ENCODE measurements around the gene TMEM248. TPM values are rescaled to one million over a fixed set of nuclear protein-coding genes. Genes with fewer than 3 reads are reported as not detected.
A peak's percentile ranks its signal among the peaks of the same experiment; 100 is the strongest.
"Not testable (repeated sequence)": the region's sequence is repeated elsewhere in the genome, so short reads cannot be mapped to it uniquely, and the experiment has no call there.

The TMEM248 gene, protein sequence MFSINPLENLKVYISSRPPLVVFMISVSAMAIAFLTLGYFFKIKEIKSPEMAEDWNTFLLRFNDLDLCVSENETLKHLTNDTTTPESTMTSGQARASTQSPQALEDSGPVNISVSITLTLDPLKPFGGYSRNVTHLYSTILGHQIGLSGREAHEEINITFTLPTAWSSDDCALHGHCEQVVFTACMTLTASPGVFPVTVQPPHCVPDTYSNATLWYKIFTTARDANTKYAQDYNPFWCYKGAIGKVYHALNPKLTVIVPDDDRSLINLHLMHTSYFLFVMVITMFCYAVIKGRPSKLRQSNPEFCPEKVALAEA
- 160 and 188 TPM in 2 replicates for total RNA-seq (2014; rRNA removed; shearing (Covaris generic))
- polyA plus RNA-seq (2015; cell fraction: cytosol; rRNA removed), result 206 and 219 TPM in 2 replicates
- 68.2 and 77.0 TPM in 2 replicates for polyA plus RNA-seq (2015; cell fraction: nucleus; rRNA removed)

GRCh38 chr7:66920769-66921395 is at the start of gene TMEM248:
Gene TMEM248 (plus strand): TSS chr7:66921225. CDS start chr7:66941866, 20,641 bp downstream.
- peak; percentile 94 for DNase-seq (ENCODE audit: low read depth, low spot score)
- in situ Hi-C loops (cut with HindIII; ENCODE audit: low pct_unique_long_range_greater_than_20kb, low sequenced_read_pairs), result no loop called here

DNA sequence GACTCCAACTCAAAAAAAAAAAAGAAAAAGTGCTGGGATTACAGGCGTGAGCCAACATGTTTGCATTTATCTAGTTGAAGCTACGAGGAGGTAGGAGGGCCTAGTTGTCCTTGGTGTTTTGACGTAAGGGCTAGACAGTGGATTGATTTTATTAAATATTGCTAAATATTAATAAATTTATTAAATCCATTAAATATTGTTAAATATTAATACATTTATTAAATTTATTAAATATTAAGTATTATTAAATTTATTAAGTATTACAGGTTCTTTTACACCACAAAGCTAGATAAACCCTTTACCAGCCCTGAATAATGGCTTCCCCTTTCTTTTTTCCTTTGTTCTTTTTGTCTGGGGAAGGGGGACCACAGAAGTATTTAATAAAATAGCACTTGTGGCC is 47.5 kb upstream of the TMEM248 start:
- no peak for DNase-seq (ENCODE audit: low read depth, low spot score)
- in situ Hi-C loops (cut with HindIII; ENCODE audit: low pct_unique_long_range_greater_than_20kb, low sequenced_read_pairs), result no loop called here

GRCh38 chr7:66877577-66878300 is 43.3 kb upstream of the TMEM248 start:
- in situ Hi-C loops (cut with HindIII; ENCODE audit: low pct_unique_long_range_greater_than_20kb, low sequenced_read_pairs), result no loop called here
- DNase-seq (ENCODE audit: low read depth, low spot score), result no peak

DNA sequence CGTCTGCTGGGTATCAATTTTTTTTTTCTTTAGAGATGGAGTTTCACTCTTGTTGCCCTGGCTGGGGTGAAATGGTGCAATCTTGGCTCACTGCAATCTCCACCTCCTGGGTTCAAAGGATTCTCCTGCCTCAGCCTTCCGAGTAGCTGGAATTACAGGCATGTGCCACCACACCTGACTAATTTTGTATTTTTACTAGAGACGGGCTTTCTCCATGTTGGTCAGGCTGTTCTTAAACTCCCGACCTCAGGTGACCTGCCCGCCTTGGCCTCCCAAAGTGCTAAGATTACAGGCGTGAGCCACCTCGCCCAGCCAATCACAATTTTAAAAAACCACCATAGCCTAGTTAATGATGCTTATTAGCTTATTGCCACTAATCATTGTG is 42.7 kb upstream of the TMEM248 start:
- DNase-seq (ENCODE audit: low read depth, low spot score); in situ Hi-C loops (cut with HindIII; ENCODE audit: low pct_unique_long_range_greater_than_20kb, low sequenced_read_pairs): not testable (repeated sequence)

DNA sequence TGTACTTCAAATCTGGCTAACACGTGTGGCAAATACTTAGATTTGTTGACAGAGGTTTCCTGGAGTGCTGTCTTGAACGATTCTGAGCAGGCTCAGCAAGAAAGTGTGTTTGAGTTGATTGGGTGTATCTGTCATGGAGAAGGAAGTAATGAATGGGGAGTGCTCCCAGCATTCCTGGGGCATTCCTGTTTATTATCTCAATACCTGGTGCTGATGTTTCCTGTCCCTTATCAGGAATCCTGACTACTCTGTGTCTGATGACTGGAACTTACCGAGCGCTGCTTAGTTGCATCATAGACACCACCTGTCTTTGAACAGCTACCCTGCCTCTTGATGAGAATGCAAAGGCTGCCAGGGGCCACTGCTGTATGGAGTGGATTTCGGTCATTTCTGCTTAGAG is 41.0 kb upstream of the TMEM248 start:
- DNase-seq (ENCODE audit: low read depth, low spot score), result no peak
- in situ Hi-C loops (cut with HindIII; ENCODE audit: low pct_unique_long_range_greater_than_20kb, low sequenced_read_pairs), result no loop called here

DNA sequence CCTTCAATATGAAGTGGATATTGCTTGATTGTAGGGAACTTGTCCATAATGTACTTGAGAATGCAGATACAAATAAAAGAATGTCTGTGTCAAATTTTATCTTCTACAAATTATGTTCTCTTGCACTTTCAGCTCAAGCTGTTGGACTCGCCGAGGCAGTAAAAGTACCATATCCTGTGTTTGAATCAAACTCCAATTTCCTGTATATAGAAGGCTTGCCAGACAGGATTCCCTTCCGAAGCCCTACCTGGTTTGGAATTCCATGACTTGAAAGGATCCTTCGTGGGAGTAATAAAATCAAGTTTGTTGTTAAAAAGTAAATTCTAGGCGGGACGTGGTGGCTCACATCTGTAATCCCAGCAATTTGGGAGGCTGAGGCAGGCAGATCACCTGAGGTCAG is 40.4 kb upstream of the TMEM248 start:
- in situ Hi-C loops (cut with HindIII; ENCODE audit: low pct_unique_long_range_greater_than_20kb, low sequenced_read_pairs); DNase-seq (ENCODE audit: low read depth, low spot score): not testable (repeated sequence)

- in situ Hi-C loops (cut with HindIII; ENCODE audit: low pct_unique_long_range_greater_than_20kb, low sequenced_read_pairs), result no loop called here
- no peak for DNase-seq (ENCODE audit: low read depth, low spot score)
These were observed 37.3 kb upstream of the TMEM248 start for GRCh38 chr7:66883716-66884115.

DNA sequence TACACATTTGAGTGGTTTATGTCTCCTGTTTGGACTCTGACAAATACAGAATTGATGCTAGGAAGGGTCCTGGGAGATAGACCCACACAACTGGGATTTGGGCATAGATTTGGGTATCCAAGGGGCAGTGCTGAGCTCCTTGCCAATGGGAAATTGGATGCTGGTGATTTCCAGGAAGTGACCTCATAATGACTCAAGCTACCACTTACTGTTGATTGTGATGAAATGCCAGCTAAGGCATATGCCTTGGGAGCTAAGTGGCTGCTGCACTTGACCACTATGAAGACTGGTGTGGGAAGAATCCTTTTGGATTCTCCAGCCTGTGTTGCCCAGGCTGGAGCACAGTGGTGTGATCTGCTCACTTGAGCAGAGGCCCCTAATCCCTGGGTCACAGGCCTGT is 36.5 kb upstream of the TMEM248 start:
- in situ Hi-C loops (cut with HindIII; ENCODE audit: low pct_unique_long_range_greater_than_20kb, low sequenced_read_pairs); DNase-seq (ENCODE audit: low read depth, low spot score): not testable (repeated sequence)

DNA sequence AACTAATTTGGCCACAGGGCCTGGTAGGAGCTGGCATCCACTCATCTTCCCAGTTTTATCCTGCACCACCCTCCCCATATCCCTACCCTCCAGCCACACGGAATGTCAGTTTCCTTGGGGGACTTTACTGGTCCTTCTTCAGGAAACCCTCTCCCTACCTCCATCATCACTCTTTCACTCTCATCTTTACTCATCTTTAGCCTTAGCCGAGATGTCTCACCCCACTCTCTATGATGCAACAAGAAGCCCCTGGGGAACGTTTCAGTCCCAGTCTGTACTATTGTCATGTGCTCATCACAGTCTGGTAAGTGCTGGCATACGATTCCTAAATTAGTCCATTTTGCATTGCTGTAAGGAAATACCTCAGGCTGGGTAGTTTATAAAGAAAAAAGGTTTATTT is 34.9 kb upstream of the TMEM248 start:
- no peak for DNase-seq (ENCODE audit: low read depth, low spot score)
- in situ Hi-C loops (cut with HindIII; ENCODE audit: low pct_unique_long_range_greater_than_20kb, low sequenced_read_pairs), result no loop called here

- DNase-seq (ENCODE audit: low read depth, low spot score); in situ Hi-C loops (cut with HindIII; ENCODE audit: low pct_unique_long_range_greater_than_20kb, low sequenced_read_pairs): not testable (repeated sequence)
These were observed 32.8 kb upstream of the TMEM248 start for GRCh38 chr7:66888223-66888622.

DNA sequence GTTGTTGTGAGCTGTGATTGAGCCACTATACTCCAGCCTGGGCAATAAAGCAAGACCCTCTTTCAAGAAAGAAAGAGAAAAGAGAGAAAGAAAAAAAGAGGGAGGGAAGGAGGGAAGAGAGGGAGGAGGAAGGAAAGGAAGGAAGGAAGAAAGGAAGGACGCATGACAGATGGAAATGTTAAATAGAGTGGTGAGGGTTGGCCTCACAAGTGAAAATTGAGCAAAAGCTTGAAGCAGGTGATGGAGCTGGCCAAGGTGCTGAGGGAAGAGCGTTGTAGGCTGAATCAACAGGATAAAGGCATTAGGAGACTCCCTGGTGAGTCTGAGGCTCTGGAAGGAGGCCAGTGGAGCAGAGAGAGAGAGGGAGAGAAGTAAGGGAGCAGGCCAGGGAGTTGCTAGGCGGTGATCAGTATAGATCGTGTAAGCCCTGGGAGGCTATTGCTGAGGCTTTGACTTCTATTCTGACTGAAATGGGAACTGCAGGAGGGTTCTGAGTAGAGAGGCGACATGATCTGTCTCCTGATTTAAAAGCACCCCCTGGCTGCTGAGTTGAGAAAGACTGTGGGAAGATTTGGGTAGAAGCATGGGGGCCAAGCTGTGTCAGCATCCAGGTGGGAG is 26.5 kb upstream of the TMEM248 start:
- in situ Hi-C loops (cut with HindIII; ENCODE audit: low pct_unique_long_range_greater_than_20kb, low sequenced_read_pairs), result no loop called here
- DNase-seq (ENCODE audit: low read depth, low spot score), result peak; percentile 46

- no peak for DNase-seq (ENCODE audit: low read depth, low spot score)
- in situ Hi-C loops (cut with HindIII; ENCODE audit: low pct_unique_long_range_greater_than_20kb, low sequenced_read_pairs), result no loop called here
These were observed 24.6 kb upstream of the TMEM248 start for GRCh38 chr7:66896441-66896840.

DNA sequence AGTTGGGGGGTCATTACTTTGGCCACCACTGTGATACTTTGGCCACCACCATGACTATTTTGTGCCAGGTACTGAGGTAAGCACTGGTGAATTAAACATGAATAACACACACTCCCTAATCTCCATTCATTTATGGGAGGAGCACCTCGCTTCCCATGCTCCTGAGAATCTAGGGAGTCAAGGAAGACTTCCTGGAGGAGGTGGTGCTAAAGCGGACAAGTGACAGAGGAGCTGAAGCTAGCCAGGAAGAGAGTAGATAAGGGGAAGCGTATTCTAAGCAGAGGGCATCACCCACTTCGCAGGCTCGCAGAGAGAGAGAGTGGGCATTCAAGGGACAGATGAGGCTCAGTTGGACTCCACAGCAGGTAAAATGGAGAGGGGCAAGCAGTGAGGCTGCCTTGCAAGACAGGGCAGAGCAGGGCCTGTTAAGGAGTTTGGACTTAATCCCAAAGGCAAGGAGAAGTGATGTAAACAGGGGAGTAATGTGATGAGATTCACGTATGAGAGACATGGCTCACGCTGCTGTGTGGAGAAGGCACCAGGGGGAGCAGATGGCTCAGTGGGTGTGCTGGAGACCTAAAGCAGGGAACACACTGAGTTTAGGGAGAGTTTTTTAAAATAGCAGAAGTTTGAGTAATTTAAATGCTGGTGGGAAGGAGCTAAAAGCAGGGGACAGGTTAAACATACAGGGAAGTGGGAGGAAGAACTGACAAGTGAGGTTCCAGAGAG is 21.3 kb upstream of the TMEM248 start:
- DNase-seq (ENCODE audit: low read depth, low spot score), result no peak
- in situ Hi-C loops (cut with HindIII; ENCODE audit: low pct_unique_long_range_greater_than_20kb, low sequenced_read_pairs), result no loop called here

DNA sequence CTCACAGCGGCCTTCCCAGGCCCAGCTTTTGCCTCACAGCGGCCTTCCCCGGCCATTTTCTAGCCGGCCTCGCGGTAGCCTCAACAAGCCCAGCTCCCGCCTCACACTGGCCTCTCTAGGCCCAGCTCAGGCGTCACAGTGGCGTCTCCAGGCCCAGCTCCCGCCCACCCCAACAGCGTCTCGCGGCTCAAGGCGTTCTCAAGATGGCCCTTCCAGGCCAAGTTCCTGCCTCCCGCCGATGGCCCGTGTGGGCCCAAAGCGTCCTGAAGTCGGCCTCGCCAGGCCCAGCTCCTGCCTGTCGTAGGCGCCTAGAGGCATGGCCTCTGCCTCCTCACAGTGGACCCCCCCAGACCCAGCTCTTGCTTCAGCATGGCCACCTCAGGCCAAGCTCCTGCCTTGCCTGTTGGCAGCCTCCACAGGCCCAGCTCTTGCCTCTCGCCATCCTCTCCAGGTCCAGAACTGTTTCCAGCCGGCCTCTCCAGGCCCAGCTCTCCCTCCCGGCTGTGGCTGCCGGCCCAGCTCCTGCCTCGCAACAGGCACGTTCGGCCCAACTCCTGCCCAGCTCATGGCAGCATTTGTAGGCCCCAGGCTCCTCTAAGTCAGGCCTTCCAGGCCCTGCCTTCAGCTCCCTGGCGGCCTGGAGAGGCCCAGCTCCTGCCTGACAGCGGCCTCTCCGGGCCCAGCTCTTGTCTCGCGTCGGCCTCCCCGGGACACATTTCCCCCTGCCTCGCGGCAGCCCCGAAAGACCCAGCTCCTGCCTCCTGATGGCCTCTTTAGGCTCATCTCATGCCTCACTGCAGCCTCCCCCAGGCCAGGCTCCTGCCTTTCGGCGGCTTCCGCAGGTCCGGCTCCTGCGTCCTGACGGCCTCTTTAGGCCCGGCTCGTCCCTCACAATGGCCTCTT is 18.8 kb upstream of the TMEM248 start:
- no peak for DNase-seq (ENCODE audit: low read depth, low spot score)
- in situ Hi-C loops (cut with HindIII; ENCODE audit: low pct_unique_long_range_greater_than_20kb, low sequenced_read_pairs), result no loop called here

DNA sequence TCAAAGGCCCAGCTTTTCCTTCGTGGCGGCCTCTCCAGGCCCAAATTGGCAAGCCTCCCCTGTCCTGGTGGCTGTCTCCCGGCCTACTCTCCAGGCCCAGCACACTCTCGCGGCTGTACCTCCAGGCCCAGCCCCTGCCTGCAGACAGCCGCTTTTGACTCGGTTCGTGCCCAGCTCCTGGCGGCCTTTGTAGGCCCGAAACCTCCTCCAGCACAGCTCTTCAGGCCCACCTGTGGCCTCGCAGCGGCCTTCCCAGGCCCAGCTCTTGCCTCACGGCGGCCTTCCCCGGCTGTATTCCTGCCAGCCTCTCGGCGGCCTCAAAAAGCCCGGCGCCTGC is 18.2 kb upstream of the TMEM248 start:
- DNase-seq (ENCODE audit: low read depth, low spot score), result no peak
- in situ Hi-C loops (cut with HindIII; ENCODE audit: low pct_unique_long_range_greater_than_20kb, low sequenced_read_pairs), result no loop called here

DNA sequence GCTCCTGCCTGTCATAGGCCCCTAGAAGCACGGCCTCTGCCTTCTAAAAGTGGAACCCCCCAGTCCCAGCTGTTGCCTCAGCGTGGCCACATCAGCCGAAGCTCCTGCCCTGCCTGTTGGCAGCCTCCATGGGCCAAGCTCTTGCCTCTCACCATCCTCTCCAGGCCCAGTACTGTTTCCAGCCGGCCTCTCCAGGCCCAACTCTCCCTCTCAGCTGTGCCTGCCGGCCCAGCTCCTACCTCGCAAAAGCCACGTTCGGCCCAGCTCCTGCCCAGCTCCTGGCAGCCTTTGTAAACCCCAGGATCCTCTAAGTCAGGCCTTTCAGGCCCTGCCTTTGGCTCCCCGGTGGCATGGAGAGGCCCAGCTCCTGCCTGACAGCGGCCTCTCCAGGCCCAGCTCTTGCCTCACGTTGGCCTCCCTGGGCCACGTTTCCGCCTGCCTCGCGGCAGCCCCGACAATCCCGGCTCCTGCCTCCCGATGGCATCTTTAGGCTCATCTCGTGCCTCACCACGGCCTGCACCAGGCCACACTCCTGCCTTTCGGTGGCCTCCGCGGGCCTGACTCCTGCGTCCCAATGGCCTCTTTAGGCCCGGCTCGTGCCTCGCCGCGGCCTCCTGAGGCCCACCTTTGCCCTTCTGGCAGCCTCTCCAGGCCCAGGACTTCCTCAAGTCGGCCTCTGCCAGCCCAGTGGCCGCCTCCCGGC is 17.5 kb upstream of the TMEM248 start:
- no peak for DNase-seq (ENCODE audit: low read depth, low spot score)
- in situ Hi-C loops (cut with HindIII; ENCODE audit: low pct_unique_long_range_greater_than_20kb, low sequenced_read_pairs), result no loop called here

Data from SK-MEL-5 (cell line).